IPS-NIHi7 (cell line): Measurements from ENCODE around the gene LRRC34.

Experiments used
- DNase-seq: peaks from one replicate; pipeline ENCODE4 v3.0.0; 2012; ENCODE audit warnings: mixed read lengths; ENCODE audit errors: extremely low spot score

The LRRC34 gene

GRCh38 chr3:169813757-169814517 lies 1.2 kb upstream of the LRRC34 start:
- DNase-seq = peak; percentile 37

- DNase-seq = no peak
Measured at GRCh38 chr3:169813278-169813677, 574 bp upstream of the LRRC34 start.

GRCh38 chr3:169811631-169812331 lies 923 bp downstream of the LRRC34 start:
- peak; percentile 18 for DNase-seq

GRCh38 chr3:169809230-169809795 lies 3.4 kb downstream of the LRRC34 start:
- no peak for DNase-seq

- no peak for DNase-seq
Measured at GRCh38 chr3:169804681-169805080, 8.0 kb downstream of the LRRC34 start.

- no peak for DNase-seq
Measured at GRCh38 chr3:169792359-169792758, 20.3 kb downstream of the LRRC34 start.

- no peak for DNase-seq
Measured at GRCh38 chr3:169790687-169791429, 21.8 kb downstream of the LRRC34 start.

- no peak for DNase-seq
Measured at GRCh38 chr3:169790219-169790618, 22.5 kb downstream of the LRRC34 start.

GRCh38 chr3:169787791-169788190 lies 24.9 kb downstream of the LRRC34 start:
- DNase-seq = no peak

- DNase-seq = no peak
Measured at GRCh38 chr3:169787120-169787519, 25.6 kb downstream of the LRRC34 start.

- no peak for DNase-seq
Measured at GRCh38 chr3:169781209-169781855, 31.4 kb downstream of the LRRC34 start.

- no peak for DNase-seq
Measured at GRCh38 chr3:169780742-169781141, 32.0 kb downstream of the LRRC34 start.

GRCh38 chr3:169777822-169778221 lies 34.9 kb downstream of the LRRC34 start:
- no peak for DNase-seq

GRCh38 chr3:169774186-169774585 lies 38.5 kb downstream of the LRRC34 start:
- DNase-seq = no peak

- peak; percentile 80 for DNase-seq
Measured at GRCh38 chr3:169772897-169773816, 39.5 kb downstream of the LRRC34 start, which contains the start of gene MYNN. TSS of gene MYNN (plus strand) at chr3:169773396. CDS start at chr3:169774296, 900 bp downstream.

- peak; percentile 49 for DNase-seq
Measured at GRCh38 chr3:169772305-169772896, 40.3 kb downstream of the LRRC34 start.

GRCh38 chr3:169771497-169772304 lies 41.0 kb downstream of the LRRC34 start:
- peak; percentile 28 for DNase-seq

GRCh38 chr3:169769287-169770181 lies 43.2 kb downstream of the LRRC34 start, which contains the start of gene ACTRT3:
TSS of gene ACTRT3 (minus strand) at chr3:169769561. CDS start at chr3:169769520, 41 bp downstream.
- peak; percentile 61 for DNase-seq
